GM11168 (cell line): Measurements from ENCODE around the gene SETDB2.

Experiments
- in situ Hi-C: fragments of 300-500 bp; cut with MboI; formaldehyde crosslinking; loops from one replicate; pipeline ENCODE4 v1.12.0; 2022; ENCODE audit warnings: low sequenced_read_pairs; ENCODE audit not compliant: unreplicated experiment

SETDB2 gene

DNA sequence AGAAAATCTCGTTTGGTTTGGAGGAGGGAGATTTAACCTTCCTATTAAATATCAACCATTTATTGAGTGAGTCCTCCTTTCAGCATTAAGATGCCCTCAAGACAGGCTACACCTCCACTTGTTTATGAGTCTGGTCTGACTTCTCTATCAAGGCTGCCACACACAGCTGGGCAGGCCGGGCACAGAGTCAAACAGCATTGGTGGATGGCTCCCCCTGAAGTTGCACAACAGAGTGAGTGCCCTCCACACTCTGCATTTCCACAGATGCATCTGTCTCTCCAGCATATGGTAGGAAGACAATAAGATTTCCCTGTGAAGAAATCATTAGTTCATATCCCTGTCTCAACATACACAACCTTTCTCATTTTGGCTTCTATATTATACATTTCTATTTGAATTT is 83.0 kb downstream of the SETDB2 start:
- in situ Hi-C loops, result no loop called here

DNA sequence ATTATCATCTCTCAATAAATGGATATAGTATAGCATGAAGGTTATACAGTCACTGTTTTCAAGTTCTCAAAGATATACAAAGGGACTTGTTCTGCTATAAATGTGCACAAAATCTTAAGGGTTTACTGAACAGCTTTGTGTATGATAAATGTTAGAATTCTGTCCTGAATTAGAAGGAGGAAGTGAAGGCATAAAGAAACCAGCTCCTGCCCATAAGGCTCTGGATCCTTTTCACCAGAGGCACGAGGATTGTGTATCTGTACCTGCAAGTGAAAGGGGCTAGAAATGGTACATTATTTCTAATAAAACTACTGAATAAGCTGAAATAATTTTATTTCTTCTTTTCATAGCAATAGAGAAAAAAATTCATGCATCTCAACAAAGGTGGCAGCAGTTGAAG is 84.1 kb downstream of the SETDB2 start:
- in situ Hi-C loops, result no loop called here

DNA sequence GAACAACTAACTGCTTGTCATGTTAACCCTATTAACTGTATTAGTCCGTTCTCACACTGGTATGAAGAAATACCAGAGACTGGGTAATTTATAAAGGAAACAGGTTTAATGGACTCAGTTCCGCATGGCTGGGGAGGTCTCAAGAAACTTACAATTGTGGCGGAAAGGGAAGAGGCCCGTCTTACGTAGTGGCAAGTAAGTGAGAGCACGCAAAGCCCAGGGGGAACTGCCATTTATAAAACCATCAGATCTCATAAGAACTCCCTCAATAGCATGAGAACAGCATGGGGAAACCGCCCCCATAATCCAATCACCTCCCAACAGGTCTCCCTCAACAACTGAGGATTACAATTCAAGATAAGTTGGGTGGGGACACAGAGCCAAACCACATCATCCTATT is 86.4 kb downstream of the SETDB2 start:
- in situ Hi-C loops, result no loop called here

DNA sequence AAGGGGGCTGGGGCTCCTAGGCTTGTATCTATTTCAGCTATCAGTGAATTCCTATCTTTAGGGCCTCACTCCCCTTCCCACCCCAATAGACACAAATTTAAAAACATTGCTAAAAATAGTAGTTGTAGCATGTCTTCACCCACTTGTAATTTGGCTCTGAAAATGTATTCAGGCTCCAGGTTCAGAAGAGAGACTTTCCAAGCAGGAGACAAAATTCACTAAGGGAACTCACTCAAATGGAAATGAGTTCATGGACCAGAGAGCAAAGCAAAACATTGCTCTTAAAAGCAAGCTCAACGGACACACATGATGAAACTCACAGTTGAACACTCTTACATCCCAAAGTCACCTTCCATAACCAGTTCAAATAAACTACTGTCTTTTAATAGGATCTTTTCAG is 88.5 kb downstream of the SETDB2 start:
- in situ Hi-C loops, result no loop called here

DNA sequence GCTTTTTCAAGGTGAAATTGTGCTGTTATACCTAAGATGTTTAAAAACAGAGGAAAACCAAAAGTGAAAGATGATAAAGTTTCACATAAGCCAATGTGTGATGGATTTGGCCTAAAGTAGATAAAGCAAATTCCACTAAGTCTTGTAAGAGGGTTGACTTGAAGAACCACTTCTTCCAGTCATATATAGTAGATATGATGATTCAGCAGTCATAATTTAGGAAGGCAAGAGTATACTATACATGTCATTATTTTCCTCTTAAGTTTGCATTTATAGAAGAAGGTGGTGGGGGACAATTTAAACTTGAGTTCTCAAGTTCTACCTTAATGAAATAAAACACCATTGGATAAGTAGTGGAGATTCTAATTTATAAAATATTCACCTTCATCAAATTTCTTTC is 88.9 kb downstream of the SETDB2 start:
- in situ Hi-C loops, result no loop called here

DNA sequence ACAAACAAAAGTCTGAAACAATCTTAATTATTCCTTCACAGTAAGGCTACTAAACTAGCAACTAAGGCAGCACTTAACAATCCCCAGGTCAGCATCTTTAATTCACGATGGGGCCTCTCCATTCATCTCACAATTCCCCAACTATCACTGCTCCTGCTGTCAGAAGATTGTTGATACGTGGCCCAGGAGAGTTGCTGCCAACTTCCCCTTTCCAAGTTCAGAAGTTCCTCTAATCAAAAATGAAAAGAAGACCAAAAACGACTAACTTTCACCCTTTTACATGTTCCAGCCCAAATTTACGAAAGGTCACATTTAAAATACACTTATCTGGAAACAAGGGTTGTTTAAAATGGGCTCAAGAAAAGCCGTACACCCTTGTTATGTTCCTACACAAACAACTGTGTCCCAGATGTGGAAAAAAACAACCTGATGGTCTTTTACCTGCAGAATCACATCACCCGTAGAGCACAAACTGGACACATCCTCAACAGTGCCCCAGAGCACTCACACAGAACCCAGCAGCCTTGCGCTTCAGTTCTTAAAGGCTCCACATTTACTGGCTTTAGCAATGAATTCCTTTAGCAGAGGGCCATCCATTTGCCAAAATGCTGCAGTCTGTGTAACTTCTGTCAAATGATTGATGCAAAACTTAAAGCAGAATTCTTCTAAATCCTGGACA is 89.7 kb downstream of the SETDB2 start:
- in situ Hi-C loops, result no loop called here

DNA sequence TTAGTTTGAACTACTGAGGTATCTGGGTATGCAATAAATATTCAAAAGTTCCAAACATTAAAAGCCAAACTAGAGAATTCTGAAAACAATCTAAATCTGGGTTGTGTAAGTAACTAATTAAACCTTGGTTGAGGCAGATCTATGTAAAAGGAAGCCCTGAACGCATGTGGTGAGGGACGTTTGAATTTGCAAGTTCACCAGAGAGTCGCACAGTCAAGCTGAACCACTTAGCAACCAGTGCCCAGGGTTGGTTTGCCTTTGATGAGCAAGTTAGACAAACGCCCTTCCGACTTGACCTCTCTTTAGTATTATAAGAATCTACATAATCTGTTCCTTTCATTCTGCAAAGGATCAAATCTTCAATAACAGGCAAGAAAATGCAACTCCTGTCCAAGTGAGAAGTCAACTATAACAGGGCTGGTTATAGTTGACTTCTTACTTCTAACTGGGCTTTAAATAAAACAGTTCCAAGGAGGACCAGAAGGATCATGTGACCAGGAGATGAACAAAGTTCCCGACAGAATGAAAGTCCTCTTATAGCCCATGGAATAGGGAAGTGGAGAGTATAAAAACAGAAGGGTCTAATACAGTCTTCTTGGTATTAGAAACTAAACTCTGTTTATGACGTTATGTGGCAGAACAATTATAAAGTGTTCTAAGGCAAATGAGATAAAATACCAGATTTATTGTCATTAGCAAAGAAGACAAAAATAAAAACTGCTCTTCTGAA is 92.2 kb downstream of the SETDB2 start:
- in situ Hi-C loops, result no loop called here

DNA sequence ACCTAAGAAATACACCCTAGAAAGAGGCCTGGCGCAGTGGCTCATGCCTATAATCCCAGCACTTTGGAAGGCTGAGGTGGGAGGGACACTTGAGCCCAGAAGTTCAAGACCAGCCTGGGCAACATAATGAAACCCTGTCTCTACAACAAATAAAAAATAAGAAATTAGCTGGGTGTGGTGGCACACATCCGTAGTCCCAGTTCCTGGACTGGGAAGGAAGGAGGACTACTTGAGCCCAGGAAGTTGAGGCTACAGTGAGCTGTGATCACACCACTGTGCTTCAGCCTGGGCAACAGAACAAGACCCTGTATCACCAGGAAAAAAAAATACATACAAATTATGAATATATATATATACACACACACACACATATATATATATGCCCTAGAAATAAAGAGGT is 94.3 kb downstream of the SETDB2 start:
- in situ Hi-C loops, result no loop called here

DNA sequence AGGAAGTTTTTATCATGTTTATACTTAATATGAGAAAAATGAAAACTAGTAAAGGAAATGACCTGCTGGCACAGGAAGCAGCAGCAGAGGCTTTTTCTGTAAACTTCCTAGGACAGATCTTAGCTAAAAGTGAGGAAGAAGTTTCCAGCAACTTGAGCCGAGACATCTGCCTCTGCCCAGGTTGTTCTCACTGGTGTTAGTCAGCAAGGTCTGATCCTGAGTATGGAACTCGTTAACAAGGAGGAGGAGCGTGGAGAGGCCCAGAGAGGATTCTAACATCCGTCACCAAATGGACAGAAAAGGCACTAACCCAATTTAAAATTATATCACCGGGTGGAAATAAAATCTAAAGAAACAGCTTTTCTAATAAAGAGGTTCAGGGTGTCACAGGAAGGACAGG is 95.2 kb downstream of the SETDB2 start:
- in situ Hi-C loops, result no loop called here

DNA sequence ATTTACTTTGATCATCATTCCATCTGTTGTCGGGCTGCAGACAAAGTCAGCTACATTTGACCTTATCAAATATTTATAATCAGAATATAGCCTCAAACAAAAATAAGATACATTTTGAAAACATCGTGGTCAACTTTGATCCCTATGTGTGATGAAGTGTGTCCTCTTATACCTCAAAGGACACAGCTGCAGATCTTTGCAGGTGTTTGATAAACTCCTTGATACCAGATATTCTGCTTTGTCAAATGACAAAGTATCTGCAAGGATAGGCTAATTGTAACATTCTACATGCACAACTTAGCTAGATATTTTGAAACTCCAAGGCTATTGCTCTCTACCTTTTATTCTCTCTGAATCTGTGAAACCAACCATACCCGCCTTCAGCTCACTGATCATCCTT is 95.7 kb downstream of the SETDB2 start:
- in situ Hi-C loops, result no loop called here

DNA sequence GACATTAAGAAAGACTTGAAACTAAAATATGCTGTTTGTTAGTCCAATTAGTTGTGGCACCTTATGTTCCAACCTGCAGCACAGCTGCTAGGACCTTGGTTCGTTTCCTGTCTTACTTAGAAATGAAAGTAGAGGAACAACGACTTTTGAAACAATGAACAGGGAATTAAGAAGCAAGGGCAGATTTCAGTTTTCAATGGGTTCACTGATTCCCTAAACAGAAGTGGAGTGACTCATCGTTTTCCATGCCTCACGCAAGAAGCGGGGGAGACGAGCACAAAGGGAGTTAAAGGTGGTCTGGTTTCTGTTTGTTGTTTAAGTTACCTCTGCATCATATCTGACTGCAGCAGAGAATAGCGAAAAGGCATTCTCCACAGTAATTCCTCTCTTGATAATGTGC is 96.5 kb downstream of the SETDB2 start:
- in situ Hi-C loops, result no loop called here

DNA sequence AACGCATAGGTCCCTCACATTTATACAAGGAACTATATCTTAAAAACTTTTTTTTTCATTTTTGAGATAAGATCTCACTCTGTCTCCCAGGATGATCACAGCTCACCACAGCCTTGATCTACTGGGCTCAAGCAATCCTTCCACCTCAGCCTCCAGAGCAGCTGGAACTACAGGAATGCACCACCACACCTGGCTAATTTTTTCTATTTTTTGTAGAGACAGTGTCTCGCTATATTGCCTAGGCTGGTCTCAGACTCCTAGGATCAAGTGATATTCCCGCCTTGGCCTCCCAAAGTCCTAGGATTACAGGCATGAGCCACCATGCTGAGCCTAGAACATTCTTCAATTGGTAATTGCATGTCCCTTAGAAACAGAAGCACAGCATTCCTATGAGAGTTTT is 99.6 kb downstream of the SETDB2 start:
- in situ Hi-C loops, result no loop called here
